GM20000 (cell line): Measurements from ENCODE around the gene ANO1.

ENCODE experiments used
- DNase-seq: peaks from one replicate; pipeline ENCODE4 v3.0.0; 2012; ENCODE audit warnings: low spot score
- TF ChIP-seq, protein P1 (sequence below): IDR thresholded peaks from 2 replicates; pipeline ENCODE4 v1.5.1; 2012; ENCODE audit warnings: mild to moderate bottlenecking, control low read depth; ENCODE audit errors: extremely low read depth, missing control alignments

ANO1 gene

DNA sequence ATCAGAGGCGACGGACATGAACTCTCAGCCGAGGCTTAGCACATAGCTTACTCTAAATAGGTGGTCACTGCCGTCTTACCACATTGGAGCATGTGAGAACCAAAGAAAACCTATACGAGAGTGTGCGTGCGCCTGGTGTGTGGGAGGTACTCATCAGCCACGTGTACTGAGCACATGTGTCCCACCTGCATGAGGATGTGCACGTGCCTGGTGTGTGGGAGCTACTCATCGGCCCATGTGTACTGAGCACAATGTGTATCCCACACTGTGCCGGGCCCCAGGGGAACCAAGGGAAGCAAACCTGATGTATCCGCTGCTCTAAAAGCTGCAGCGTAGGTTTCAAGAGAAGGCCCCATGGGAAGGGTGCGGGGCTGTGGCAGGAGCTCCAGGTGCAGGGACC is 56.4 kb downstream of the ANO1 start:
- TF ChIP-seq, protein P1, sequence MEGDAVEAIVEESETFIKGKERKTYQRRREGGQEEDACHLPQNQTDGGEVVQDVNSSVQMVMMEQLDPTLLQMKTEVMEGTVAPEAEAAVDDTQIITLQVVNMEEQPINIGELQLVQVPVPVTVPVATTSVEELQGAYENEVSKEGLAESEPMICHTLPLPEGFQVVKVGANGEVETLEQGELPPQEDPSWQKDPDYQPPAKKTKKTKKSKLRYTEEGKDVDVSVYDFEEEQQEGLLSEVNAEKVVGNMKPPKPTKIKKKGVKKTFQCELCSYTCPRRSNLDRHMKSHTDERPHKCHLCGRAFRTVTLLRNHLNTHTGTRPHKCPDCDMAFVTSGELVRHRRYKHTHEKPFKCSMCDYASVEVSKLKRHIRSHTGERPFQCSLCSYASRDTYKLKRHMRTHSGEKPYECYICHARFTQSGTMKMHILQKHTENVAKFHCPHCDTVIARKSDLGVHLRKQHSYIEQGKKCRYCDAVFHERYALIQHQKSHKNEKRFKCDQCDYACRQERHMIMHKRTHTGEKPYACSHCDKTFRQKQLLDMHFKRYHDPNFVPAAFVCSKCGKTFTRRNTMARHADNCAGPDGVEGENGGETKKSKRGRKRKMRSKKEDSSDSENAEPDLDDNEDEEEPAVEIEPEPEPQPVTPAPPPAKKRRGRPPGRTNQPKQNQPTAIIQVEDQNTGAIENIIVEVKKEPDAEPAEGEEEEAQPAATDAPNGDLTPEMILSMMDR: no peak
- DNase-seq: no peak

DNA sequence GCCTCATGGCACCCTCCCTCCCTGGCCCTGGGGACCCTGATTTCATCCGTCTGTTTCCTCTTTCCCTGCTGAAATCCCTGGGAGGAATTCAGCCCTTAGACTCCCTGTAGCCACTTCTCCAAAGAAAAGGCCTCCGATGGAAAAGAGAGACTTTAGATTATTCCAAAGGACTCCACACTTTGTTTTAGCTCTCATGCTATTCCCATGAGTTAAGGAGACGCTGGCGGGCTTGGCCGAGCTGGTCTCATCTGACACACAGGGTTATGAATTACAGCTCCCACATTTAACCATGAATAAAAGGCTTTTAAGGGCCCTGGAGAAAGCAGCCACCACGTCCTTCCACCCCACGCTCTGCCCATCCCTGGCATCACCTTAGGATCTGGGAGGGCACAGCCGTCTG is 57.0 kb downstream of the ANO1 start:
- TF ChIP-seq, protein P1: no peak
- no peak for DNase-seq

DNA sequence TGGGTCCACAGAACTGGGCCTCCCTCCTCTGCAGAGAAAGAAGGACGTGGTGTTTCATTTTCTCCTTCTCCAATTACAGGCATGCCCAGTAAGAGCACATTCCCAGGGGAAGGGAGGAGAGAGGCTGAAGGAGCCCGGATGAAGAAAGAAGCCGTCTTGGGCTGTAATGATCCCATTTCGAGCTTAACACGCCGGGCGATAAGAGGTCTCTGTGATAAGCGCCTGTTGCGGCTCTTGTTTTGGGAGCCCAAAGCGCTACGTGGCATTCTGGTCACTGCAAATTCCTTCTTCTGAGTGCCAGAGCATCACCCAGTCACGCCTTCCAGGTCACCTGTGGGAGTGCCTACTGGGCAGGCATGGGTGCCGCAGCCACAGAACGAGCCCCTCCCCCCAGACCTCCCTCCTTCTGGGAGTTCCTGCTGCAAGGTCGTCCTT is 57.5 kb downstream of the ANO1 start:
- no peak for DNase-seq

DNA sequence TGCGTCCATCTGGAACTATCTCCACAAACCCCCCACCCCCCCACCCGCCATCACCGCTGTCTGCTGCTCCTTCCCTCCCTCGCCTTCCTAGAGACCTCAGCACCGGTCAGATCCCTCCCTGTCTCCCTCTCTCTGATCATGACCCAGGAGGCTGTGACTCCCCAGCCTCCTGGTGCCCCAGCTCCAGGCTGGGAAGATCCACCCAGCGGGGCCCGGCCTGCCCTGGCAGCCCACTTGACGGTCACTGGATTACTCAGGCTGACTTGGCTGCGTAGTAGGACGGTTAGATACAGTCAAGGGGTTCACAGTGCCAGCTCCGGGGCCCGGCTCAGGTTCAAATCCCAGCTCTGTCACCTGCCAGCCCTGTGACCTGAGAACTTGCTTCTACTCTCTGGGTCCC is 59.3 kb downstream of the ANO1 start:
- TF ChIP-seq, protein P1: no peak

More for the DNA sequence above, 57.5 kb downstream of the ANO1 start:
- TF ChIP-seq, protein P1: no peak

DNA sequence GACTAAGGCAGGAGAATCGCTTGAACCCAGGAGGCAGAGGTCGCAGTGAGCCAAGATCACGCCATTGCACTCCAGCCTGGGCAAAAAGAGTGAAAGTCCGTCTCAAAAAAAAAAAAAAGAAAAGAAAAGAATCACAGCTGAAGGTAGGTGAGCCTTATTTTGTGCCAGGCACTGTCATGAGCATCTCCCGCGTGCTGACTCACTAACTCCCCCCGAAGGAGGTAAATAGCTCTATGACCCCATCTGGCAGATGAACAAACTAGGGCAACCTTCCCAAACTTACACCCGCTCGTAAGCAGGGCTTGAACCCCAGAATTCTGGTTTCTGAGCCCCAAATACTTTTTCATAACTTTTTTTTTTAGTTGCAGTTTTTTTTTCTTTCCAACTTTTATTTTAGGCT is 60.3 kb downstream of the ANO1 start:
- TF ChIP-seq, protein P1: no peak

More for the DNA sequence above, 59.3 kb downstream of the ANO1 start:
- DNase-seq: no peak

DNA sequence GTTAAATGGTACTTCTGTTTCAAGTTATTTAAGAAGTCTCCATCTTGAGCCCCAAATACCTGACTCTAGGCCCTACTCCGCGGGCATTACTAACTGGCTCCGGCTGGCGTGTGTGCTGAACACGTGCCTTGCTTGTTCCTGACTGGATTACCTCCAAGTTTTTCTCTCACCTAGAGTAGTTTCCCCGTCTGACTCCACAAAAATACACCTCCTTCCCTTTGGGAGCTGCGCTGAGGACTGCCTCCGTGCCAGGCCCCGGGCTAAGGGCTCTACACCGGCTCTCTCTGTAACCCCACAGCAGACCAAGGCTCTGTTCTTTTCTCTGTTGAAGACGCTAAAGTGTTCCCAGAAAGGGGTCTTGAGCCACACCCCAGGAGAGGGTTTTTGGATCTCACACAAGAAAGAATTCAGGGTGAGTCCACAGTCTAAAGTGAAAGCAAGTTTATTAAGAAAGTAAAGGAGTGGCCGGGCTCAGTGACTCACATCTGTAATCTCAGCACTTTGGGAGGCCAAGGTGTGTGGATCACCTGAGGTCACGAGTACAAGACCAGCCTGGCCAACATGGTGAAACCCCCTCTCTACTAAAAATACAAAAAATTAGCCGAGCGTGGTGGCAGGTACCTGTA is 61.8 kb downstream of the ANO1 start:
- no peak for DNase-seq
- TF ChIP-seq, protein P1: no peak

More for the DNA sequence above, 60.3 kb downstream of the ANO1 start:
- no peak for DNase-seq

DNA sequence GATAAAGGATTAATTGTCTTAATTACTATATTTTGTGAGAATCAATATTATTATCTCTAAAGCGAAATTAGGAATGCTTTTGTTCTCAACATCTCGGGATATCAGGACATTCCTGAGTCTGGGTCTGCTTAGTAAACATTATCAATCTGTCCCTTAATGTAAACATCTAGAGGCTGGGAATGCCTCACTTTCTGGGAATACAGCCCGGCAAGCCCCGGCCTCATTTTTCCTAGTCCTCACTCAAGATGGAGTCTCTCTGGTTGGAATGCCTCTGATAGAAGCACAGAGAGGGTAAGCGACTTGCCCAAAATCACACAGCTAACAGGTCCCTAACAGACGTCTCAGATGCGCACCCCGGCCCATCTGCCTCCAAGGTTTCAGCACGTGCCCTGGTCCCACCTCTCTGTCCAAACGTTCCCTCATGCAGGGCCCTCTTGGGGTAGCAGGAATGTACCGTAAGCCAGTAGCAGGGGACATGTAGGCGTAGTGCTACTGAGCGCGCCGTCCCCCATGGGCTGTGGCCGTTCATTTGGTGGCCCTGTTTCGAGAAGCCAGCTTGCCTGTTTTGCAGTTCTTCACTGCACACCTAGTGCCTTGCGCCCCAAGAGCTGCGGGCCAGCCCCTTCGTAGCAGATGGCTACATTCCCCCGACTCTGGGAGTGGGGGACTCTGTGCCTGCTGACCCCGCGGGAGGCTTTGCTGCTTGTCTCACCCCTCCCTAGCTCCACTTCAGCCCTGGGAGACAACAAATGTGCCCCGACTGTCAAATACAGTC is 62.8 kb downstream of the ANO1 start:
- no peak for DNase-seq
- TF ChIP-seq, protein P1: no peak
